ENCODE data around the gene UBE2C. TPM values are rescaled to one million over a fixed set of nuclear protein-coding genes. Genes with fewer than 3 reads are reported as not detected.

UBE2C gene
- total and polyA plus RNA-seq, 10 donors, result 3.0 to 56.4 (median 13.5) TPM

DNA sequence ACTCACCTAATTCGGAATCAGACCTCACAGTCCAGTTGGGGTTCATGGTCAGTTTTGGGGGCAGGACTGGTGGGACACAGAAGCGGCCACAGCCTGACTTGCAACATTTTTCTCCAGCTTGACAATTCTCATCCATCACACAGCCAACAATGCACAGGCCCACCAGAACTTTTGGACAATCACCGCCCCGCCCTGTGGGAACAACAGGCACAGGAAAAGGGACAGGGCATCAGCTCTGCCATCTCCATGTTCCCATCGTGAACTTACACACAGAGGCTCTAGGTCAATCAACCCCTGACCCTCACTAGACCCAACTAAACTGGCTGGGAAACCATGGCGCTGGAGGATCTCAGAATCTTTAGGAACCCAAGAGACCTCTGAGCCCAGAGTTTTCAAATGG lies 37.0 kb upstream of the UBE2C start:
- H3K9me3 ChIP-seq, result no peaks in the 10 kb centered on the region
- intact Hi-C loops (cut with DNase I; ENCODE audit: low total_unique reads), result loop anchor here (10.0 kb wide), 2 partner anchors 181 to 231 kb away; partner anchors contain the start of gene EPPIN
- DNase-seq, result no peak
- H3K36me3 ChIP-seq, result no peaks in the 10 kb centered on the region
- peaks cover 0 to 8% (median 4%) of the 10 kb centered on the region in 6 donors for H3K4me1 ChIP-seq
- H3K27ac ChIP-seq, result no peak overlapping the region
- H3K4me3 ChIP-seq, result no peak overlapping the region
- H3K27me3 ChIP-seq (replicated peaks in 1 of 7), result peaks cover 0 to 5% (median 0%) of the 10 kb centered on the region in 7 donors
- WGBS, 5 donors, result 82 to 92% (median 87%) methylated on average over 6 of the region's 6 CpGs
- TF ChIP-seq POLR2AphosphoS5 (IDR thresholded peaks at IDR 0.05) (no peak), POLR2A (IDR thresholded peaks at IDR 0.05) (no peak)
- TF ChIP-seq, protein P1, sequence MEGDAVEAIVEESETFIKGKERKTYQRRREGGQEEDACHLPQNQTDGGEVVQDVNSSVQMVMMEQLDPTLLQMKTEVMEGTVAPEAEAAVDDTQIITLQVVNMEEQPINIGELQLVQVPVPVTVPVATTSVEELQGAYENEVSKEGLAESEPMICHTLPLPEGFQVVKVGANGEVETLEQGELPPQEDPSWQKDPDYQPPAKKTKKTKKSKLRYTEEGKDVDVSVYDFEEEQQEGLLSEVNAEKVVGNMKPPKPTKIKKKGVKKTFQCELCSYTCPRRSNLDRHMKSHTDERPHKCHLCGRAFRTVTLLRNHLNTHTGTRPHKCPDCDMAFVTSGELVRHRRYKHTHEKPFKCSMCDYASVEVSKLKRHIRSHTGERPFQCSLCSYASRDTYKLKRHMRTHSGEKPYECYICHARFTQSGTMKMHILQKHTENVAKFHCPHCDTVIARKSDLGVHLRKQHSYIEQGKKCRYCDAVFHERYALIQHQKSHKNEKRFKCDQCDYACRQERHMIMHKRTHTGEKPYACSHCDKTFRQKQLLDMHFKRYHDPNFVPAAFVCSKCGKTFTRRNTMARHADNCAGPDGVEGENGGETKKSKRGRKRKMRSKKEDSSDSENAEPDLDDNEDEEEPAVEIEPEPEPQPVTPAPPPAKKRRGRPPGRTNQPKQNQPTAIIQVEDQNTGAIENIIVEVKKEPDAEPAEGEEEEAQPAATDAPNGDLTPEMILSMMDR (IDR thresholded peaks at IDR 0.05 in 8 of 11, conservative IDR thresholded peaks at IDR 0.05 in 3 of 11), result no peak

DNA sequence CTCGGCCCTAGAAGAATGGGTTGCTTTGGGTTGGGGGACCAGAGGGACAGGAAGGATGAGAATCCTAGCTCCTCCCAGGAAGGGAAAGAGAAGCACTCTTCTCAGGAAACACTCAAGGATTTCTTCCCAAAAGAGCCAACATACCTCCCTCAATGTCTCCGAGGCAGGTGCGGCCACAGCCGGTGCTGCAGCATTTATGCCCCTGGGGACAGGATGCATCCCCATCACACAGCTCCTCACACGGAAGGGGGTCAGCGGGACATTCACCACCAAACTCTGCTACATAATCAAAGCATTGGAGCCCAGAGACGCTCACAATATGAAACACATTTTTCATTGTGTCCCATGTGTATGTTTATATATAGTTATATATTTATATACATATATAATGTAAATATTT lies 35.5 kb upstream of the UBE2C start:
- 72 to 89% (median 76%) methylated on average over 3 to 7 of the region's 7 CpGs for WGBS, 5 donors
- intact Hi-C loops (cut with DNase I; ENCODE audit: low total_unique reads), result loop anchor here (10.0 kb wide), 2 partner anchors 182 to 232 kb away; partner anchors contain the start of gene EPPIN

DNA sequence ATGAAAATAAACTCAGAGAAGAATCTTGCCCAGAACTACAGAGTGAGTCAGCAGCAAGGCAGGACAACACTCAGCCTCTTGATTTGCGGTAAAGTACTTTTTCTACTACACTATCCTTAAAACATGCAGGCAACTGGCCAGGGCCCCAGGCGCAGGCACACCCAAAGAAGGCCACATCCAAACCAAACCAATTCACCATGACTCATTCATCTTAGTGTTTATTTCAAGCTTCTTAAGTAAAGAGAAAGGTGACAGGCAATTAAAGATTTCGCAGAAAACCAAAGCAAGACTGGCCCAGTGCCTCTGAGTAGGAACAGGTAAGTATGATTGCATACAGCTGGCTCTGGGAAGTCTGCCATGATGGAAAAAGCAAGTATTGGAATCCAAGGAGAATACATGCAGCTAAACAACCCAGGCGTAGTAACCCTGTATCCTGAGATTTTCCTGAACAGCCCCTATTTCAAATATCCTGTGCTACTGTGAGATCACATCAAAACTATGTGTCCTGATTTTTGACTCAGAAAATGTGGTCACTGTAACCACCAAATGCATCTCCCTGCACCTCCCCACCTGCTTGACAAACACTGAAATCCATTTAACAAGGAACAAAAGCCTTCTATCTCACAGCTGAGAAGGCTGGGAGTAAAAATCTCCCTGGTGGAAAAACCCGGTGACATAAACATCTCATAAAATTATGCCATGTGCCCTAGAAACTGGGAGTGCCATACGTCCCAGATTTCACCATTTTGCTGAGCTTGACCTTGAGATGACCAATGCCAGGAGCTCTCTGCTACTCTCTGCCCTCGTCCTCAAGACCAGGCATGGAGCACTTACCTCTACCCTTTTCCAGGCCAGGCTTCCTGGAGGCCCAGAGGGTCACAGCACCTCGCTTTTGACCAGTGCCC lies 33.2 kb upstream of the UBE2C start:
- 70 to 84% (median 73%) methylated on average over 8 of the region's 8 CpGs for WGBS, 5 donors
- Histone ChIP-seq H3K27ac (no peak overlapping the region), H3K36me3 (no peaks in the 10 kb centered on the region), H3K9me3 (no peaks in the 10 kb centered on the region), H3K27me3 (replicated peaks in 1 of 7) (peaks cover 0 to 1% (median 0%) of the 10 kb centered on the region in 7 donors), H3K4me1 (peaks cover 0 to under 1% (median 0%) of the 10 kb centered on the region in 6 donors), H3K4me3 (no peak overlapping the region)
- intact Hi-C loops (cut with DNase I; ENCODE audit: low total_unique reads), result loop anchor here (10.0 kb wide), 2 partner anchors 184 to 234 kb away; partner anchors contain the start of gene EPPIN
- no peak for DNase-seq
- TF ChIP-seq, protein P1 (IDR thresholded peaks at IDR 0.05 in 8 of 11, conservative IDR thresholded peaks at IDR 0.05 in 3 of 11), result no peak
- TF ChIP-seq POLR2A (IDR thresholded peaks at IDR 0.05) (no peak), POLR2AphosphoS5 (IDR thresholded peaks at IDR 0.05) (no peak)

More for the DNA sequence above, 35.5 kb upstream of the UBE2C start:
- H3K4me3 ChIP-seq, result no peak overlapping the region
- no peaks in the 10 kb centered on the region for H3K36me3 ChIP-seq
- peaks cover 0 to 5% (median 0%) of the 10 kb centered on the region in 7 donors for H3K27me3 ChIP-seq (replicated peaks in 1 of 7)
- H3K4me1 ChIP-seq, result no peaks in the 10 kb centered on the region
- TF ChIP-seq POLR2A (IDR thresholded peaks at IDR 0.05) (no peak), POLR2AphosphoS5 (IDR thresholded peaks at IDR 0.05) (no peak)
- TF ChIP-seq, protein P1 (IDR thresholded peaks at IDR 0.05 in 8 of 11, conservative IDR thresholded peaks at IDR 0.05 in 3 of 11), result no peak
- DNase-seq, result no peak
- H3K9me3 ChIP-seq, result no peaks in the 10 kb centered on the region
- H3K27ac ChIP-seq, result no peak overlapping the region

DNA sequence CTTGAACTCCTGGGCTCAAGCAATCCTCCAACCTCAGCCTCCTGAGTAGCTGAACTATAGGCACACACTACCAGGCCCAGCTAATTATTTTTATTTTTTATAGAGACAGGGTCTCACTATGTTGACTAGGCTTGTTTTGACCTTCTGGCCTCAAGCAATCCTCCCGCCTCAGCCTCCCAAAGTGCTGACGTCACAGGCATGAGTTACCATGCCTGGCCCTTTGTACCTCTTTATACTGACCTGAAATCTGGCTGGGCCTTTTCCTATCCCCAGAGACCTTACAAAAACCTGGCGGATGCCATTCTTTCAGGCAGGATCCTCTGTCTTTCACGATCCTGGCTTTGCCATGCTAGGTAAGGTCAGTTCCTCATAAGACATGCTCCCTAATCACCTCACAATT lies 32.3 kb upstream of the UBE2C start:
- Histone ChIP-seq H3K27me3 (replicated peaks in 1 of 7) (no peaks in the 10 kb centered on the region), H3K9me3 (no peaks in the 10 kb centered on the region), H3K36me3 (no peaks in the 10 kb centered on the region), H3K4me1 (peaks cover 0 to 8% (median 0%) of the 10 kb centered on the region in 6 donors), H3K4me3 (no peak overlapping the region), H3K27ac (no peak overlapping the region)
- DNase-seq, result no peak
- WGBS, 5 donors, result 69 to 97% (median 88%) methylated on average over 3 to 4 of the region's 4 CpGs
- TF ChIP-seq POLR2A (IDR thresholded peaks at IDR 0.05) (no peak), POLR2AphosphoS5 (IDR thresholded peaks at IDR 0.05) (no peak)
- TF ChIP-seq, protein P1 (IDR thresholded peaks at IDR 0.05 in 8 of 11, conservative IDR thresholded peaks at IDR 0.05 in 3 of 11), result no peak
- intact Hi-C loops (cut with DNase I; ENCODE audit: low total_unique reads), result no loop called here
